RWPE2 (cell line): ENCODE results near the gene NKX3-2.

Experiments used
- ATAC-seq: fragments of 200-7000 bp; cut with Tn5 transposase; 3 replicates; pipeline ENCODE4 v1.9.1; 2021; ENCODE audit warnings: low read depth
- DNase-seq: peaks from one replicate; pipeline ENCODE4 v3.0.0-alpha.2; 2020; ENCODE audit warnings: low spot score
- H3K27ac ChIP-seq: fragments of 450-650 bp; 2 replicates; pipeline ENCODE4 v1.5.1; 2017; ENCODE audit warnings: mild to moderate bottlenecking; ENCODE audit not compliant: poor library complexity, severe bottlenecking
- H3K27me3 ChIP-seq: fragments of 250-450 bp; sonication (Bioruptor Pico); 2 replicates; pipeline ENCODE4 v1.5.1; 2021; ENCODE audit warnings: mild to moderate bottlenecking, moderate library complexity; ENCODE audit not compliant: insufficient read depth, poor library complexity, severe bottlenecking
- H3K36me3 ChIP-seq: fragments of 250-450 bp; sonication (Bioruptor Pico); 2 replicates; pipeline ENCODE4 v1.5.1; 2020; ENCODE audit warnings: low read depth, mild to moderate bottlenecking, moderate library complexity
- H3K4me1 ChIP-seq: fragments of 250-450 bp; sonication (Bioruptor Pico); 2 replicates; pipeline ENCODE4 v1.5.1; 2021; ENCODE audit warnings: mild to moderate bottlenecking, moderate library complexity; ENCODE audit not compliant: insufficient read depth, poor library complexity, severe bottlenecking
- H3K4me3 ChIP-seq: fragments of 250-450 bp; sonication (Bioruptor Pico); 2 replicates; pipeline ENCODE4 v1.5.1; 2021; ENCODE audit warnings: mild to moderate bottlenecking, moderate library complexity; ENCODE audit not compliant: severe bottlenecking
- H3K9me3 ChIP-seq: fragments of 250-450 bp; sonication (Bioruptor Pico); 2 replicates; pipeline ENCODE4 v1.5.1; 2021; ENCODE audit warnings: mild to moderate bottlenecking, moderate library complexity; ENCODE audit not compliant: severe bottlenecking
- TF ChIP-seq, protein P1 (sequence below): fragments of 450-650 bp; IDR thresholded peaks from one replicate; pipeline ENCODE4 v1.5.1; 2017; ENCODE audit warnings: mild to moderate bottlenecking, moderate library complexity; ENCODE audit not compliant: poor library complexity, severe bottlenecking

The NKX3-2 gene

DNA sequence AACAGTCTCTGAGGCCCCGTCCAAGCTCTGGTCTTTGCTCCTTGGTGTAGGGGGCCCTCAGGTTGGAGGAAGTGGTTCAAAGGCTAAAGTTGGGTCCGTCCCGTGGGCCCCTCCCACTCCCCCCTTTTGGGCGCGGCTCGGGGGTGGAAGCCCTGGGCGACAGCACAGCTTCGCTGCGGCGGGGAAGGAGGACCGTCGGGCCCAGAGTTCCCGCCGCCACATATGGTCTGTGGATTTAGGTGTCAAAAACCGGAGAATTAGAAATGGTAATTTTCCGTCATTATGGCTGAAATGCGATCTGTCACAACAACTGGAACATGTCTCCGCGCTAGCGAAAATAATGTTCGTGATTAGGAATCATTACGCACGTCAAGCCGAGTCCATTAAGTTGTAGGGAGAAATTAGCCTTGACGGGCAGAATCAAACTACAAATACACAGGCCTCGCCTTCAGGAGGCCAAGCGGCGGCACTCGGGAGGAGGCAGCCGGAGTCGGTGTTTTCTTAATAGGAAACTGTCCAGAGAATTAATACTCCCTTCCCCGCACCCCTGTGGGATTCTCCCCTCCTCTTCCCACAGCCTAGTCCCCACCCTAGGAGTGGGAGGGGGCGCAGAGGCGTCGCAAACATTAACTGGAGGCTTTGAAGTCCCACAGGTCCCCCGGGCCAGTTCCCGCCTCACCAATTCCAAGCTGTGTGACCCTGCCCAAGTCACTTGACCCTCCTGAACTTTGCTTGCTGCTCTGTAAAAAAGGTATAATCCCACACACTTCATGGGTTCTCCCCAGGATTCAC, 15.0 kb downstream of the NKX3-2 start:
- DNase-seq (no peak), ATAC-seq (no peak)
- no peaks in the 10 kb centered on the region for H3K36me3 ChIP-seq
- no peaks in the 10 kb centered on the region for H3K9me3 ChIP-seq
- H3K27me3 ChIP-seq: peaks cover 95% of the 10 kb centered on the region
- H3K4me3 ChIP-seq: no peak overlapping the region
- no peaks in the 10 kb centered on the region for H3K4me1 ChIP-seq
- TF ChIP-seq, protein P1, sequence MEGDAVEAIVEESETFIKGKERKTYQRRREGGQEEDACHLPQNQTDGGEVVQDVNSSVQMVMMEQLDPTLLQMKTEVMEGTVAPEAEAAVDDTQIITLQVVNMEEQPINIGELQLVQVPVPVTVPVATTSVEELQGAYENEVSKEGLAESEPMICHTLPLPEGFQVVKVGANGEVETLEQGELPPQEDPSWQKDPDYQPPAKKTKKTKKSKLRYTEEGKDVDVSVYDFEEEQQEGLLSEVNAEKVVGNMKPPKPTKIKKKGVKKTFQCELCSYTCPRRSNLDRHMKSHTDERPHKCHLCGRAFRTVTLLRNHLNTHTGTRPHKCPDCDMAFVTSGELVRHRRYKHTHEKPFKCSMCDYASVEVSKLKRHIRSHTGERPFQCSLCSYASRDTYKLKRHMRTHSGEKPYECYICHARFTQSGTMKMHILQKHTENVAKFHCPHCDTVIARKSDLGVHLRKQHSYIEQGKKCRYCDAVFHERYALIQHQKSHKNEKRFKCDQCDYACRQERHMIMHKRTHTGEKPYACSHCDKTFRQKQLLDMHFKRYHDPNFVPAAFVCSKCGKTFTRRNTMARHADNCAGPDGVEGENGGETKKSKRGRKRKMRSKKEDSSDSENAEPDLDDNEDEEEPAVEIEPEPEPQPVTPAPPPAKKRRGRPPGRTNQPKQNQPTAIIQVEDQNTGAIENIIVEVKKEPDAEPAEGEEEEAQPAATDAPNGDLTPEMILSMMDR: no peak
- no peak overlapping the region for H3K27ac ChIP-seq

DNA sequence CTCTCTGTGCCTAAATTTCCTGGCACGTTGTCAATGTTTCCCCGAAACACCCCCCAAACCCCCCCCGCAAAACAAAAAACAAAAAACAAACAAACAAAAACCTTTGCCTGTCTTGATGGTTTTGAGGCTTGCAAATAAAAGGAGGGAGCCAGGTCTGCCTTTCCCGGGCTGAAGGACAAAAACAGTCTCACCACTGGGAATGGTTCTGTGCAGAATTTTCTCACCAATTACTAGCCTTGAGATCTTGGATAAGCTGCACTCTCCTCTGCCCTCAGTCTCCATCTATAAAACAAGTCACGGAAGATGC, 15.5 kb downstream of the NKX3-2 start:
- TF ChIP-seq, protein P1: no peak
- Histone ChIP-seq H3K27me3 (peaks cover 95% of the 10 kb centered on the region), H3K4me1 (no peaks in the 10 kb centered on the region), H3K9me3 (no peaks in the 10 kb centered on the region), H3K27ac (no peak overlapping the region), H3K36me3 (no peaks in the 10 kb centered on the region), H3K4me3 (no peak overlapping the region)
- DNase-seq (no peak), ATAC-seq (no peak)

DNA sequence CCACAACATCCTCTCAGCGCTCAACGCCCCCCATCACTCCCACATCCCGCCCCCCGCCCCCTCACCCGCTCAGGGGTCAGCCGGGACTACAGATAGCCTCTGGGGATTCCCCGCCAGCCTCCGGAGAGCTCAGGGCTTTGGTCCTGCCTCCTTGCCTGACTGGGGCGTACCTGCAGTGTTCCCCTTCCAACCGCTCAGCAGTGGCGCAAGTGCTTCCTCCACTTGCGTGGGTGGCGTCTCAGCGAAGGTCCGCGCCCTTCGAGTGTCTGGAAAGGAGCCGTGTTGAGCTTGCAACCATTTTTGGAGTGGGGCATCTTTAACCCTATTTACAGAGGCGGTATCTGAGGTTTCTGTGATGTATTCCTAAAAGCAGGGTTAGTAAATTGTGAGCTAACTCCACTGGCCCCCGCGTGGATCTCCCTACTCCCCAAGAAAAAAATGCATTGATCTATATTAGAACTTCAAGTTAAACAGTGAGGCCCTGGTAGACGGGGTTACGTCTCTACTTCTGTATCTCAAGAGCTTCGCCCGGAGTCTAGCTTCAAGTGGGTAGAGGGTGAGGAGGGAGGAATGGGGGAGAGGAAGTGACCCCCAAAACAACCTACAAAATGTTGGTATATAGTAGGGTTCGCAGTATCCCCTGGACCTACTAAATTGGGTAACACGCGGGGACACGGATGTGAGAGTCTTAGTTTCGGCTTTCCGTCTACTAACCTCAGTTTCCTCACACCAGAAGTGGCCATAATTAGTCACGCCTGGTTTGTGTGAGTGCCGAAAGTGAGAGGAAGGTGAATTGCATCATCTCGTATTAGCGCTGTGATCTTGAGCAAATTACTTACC, 16.1 kb downstream of the NKX3-2 start:
- Histone ChIP-seq H3K27me3 (peaks cover 95% of the 10 kb centered on the region), H3K27ac (no peak overlapping the region), H3K4me1 (no peaks in the 10 kb centered on the region), H3K9me3 (no peaks in the 10 kb centered on the region), H3K4me3 (no peak overlapping the region), H3K36me3 (no peaks in the 10 kb centered on the region)
- TF ChIP-seq, protein P1: no peak
- ATAC-seq (0 out of 3 replicates have a peak, but pooled peaks have one; percentile 30), DNase-seq (no peak)

DNA sequence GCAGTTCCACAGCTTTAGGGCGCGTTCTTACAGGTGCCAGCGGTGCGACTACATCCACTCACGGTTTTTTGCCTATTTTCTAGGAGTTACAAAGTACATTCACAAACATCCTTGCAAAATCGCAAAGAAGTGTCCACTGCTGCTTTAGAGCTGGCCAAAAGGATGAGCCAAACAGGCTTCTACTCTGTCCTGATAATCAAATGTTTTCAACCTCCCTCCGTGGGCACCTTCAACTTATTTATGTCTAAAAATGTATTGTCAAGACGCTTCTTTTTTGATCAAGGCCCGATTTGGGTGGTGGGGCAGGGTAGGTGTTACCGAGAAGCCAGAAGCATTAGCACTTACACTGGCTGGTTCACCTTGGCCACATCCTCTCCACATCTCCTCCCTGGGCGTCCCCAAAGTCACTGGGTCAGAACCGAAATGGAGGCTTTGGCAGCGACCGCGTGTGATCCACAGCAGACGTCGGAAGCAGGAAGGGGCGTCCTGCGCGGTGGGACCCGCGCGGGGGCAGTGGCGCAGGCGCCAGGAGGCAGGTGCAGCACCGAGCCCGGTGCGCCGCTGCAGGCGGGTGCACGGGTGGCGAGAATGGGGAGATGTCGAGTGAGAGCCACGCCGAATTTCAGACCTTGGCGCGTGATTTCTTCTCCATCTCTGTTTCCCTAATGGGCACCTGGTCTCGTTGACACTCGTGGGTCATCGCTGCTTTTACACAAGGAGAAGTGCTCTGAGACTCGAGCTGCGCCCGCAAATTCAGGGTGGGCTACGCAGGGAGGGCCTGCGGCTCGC, 16.9 kb downstream of the NKX3-2 start:
- Histone ChIP-seq H3K27ac (no peak overlapping the region), H3K36me3 (no peaks in the 10 kb centered on the region), H3K4me1 (no peaks in the 10 kb centered on the region), H3K4me3 (no peak overlapping the region), H3K27me3 (peaks cover 96% of the 10 kb centered on the region), H3K9me3 (no peaks in the 10 kb centered on the region)
- no peak for ATAC-seq
- TF ChIP-seq, protein P1: no peak
- no peak for DNase-seq
